Psoas muscle (tissue), 8 donors: ENCODE data around the gene DET1. TPM values are rescaled to one million over a fixed set of nuclear protein-coding genes. Genes with fewer than 3 reads are reported as not detected.

Experiments used
- ATAC-seq, 4 donors: fragments of 200-7000 bp; cut with Tn5 transposase; one replicate each; pipeline ENCODE4 v1.9.1; 2020; ENCODE audit warnings: moderate library complexity in 3 of 4, mild to moderate bottlenecking in 2 of 4
- DNase-seq, 2 donors: peaks; one replicate each; pipeline ENCODE4 v3.0.0-alpha.2; 2020
- H3K27ac ChIP-seq: fragments of 200-600 bp; one replicate; pipeline ENCODE4 v1.8.0; 2022
- H3K27me3 ChIP-seq, 3 donors: fragments of 200-600 bp in 1 of 3; one replicate each; pipeline versions ENCODE4 v1.6.1 to v1.8.0; 2013 to 2022; ENCODE audit warnings: low read length in 2 of 3, mild to moderate bottlenecking in 2 of 3, moderate library complexity in 1 of 3; ENCODE audit not compliant: insufficient read depth in 3 of 3
- H3K36me3 ChIP-seq, 2 donors: fragments of 200-600 bp in 1 of 2; one replicate each; pipeline versions ENCODE4 v1.6.1 to v1.8.0; 2013 to 2022; ENCODE audit warnings: low read depth in 1 of 2, mild to moderate bottlenecking in 1 of 2, moderate library complexity in 1 of 2; ENCODE audit not compliant: insufficient read depth in 1 of 2
- H3K4me1 ChIP-seq: fragments of 200-600 bp; one replicate; pipeline ENCODE4 v1.8.0; 2022
- H3K4me3 ChIP-seq: fragments of 200-600 bp; one replicate; pipeline ENCODE4 v1.8.0; 2022; ENCODE audit warnings: mild to moderate bottlenecking
- H3K9me3 ChIP-seq: fragments of 200-600 bp; one replicate; pipeline ENCODE4 v1.8.0; 2022
- CTCF ChIP-seq: fragments of 200-600 bp; IDR thresholded peaks from one replicate; pipeline ENCODE4 v1.8.0; 2022; ENCODE audit warnings: antibody characterized with exemption
- WGBS, 3 donors: extraction: QIAGEN DNeasy Blood & Tissue Kit; methylation state at CpG; one replicate each; pipeline versions ENCODE4 v1.1.6 to v1.1.7; 2013; 5-methylcytosine and 5-hydroxymethylcytosine counted together
- intact Hi-C, 2 donors: fragments of 100-400 bp; cut with DNase I; formaldehyde crosslinking; loops; one replicate each; pipeline versions ENCODE4 v1.11.0 to v1.14.2; 2022
- polyA plus RNA-seq, 3 donors: library from polyadenylated mRNA; stranded (reverse); fragments of 200-250 nt; gene quantifications; one replicate each; pipeline ENCODE4 v1.2.3, GENCODE V29; 2013
- total RNA-seq, 4 donors: library from RNA; stranded (reverse); fragmentation: NEBNext Ultra II Directional in 2 of 4; extraction: Animal tissue kit (Norgen Biotek cat#: 25700) in 2 of 4; gene quantifications; one replicate each; pipeline versions ENCODE4 v1.2.1 to v1.2.4, GENCODE V29; 2021 to 2023
- donor health status: healthy with polysubstance abuse.
- donor health status: DM: no; HTN: no; CAD: no; lungs with moderate emphysema.
- donor health status: Bipolar disorder and iron deficiency.
- donor health status: healthy.
- donor health status: DM: yes; HTN: yes; CAD: no.
- donor health status: DM: no; HTN: no; CAD: no.
- donor health status: DM: no; HTN: no; CAD: no.
- donor health status: DM: yes; HTN: yes; CAD: no.

DET1 gene
- total and polyA plus RNA-seq, 7 donors: 3.9 to 13.3 (median 7.0) TPM

GRCh38 chr15:88539441-88539840 lies 7.0 kb downstream of the DET1 start:
- Histone ChIP-seq H3K27me3 (no peaks in the 10 kb centered on the region), H3K4me3 (no peak overlapping the region), H3K27ac (no peak overlapping the region), H3K9me3 (no peaks in the 10 kb centered on the region), H3K36me3 (peaks cover 0 to 3% of the 10 kb centered on the region in 2 donors), H3K4me1 (peaks cover 4% of the 10 kb centered on the region)
- ATAC-seq (no peak), DNase-seq (no peak)
- no peak for TF ChIP-seq CTCF
- 61 to 77% (median 70%) methylated on average over 4 of the region's 4 CpGs for WGBS, 3 donors
- intact Hi-C loops: no loop called here

- no peak for TF ChIP-seq CTCF
- 79 to 81% (median 80%) methylated on average over 9 of the region's 9 CpGs for WGBS, 3 donors
- Histone ChIP-seq H3K27me3 (no peaks in the 10 kb centered on the region), H3K36me3 (peaks cover 0 to 3% of the 10 kb centered on the region in 2 donors), H3K4me1 (peaks cover 4% of the 10 kb centered on the region), H3K27ac (no peak overlapping the region), H3K4me3 (no peak overlapping the region), H3K9me3 (no peaks in the 10 kb centered on the region)
- no peak for ATAC-seq
- intact Hi-C loops: no loop called here
- DNase-seq: no peak
Observed at GRCh38 chr15:88538972-88539371, 7.5 kb downstream of the DET1 start.

- no peaks in the 10 kb centered on the region for H3K27me3 ChIP-seq
- no peak for TF ChIP-seq CTCF
- intact Hi-C loops: no loop called here
- WGBS, 3 donors: 71 to 83% (median 81%) methylated on average over 7 of the region's 7 CpGs
- no peak for ATAC-seq
- peaks cover 0 to 3% of the 10 kb centered on the region in 2 donors for H3K36me3 ChIP-seq
- H3K4me1 ChIP-seq: peaks cover 4% of the 10 kb centered on the region
- no peak overlapping the region for H3K27ac ChIP-seq
- H3K4me3 ChIP-seq: no peak overlapping the region
- no peaks in the 10 kb centered on the region for H3K9me3 ChIP-seq
- no peak for DNase-seq
Observed at GRCh38 chr15:88537591-88538317, 8.7 kb downstream of the DET1 start.

- DNase-seq: no peak
- H3K27ac ChIP-seq: no peak overlapping the region
- no peak for TF ChIP-seq CTCF
Observed at GRCh38 chr15:88535607-88536313, 10.7 kb downstream of the DET1 start.

More at GRCh38 chr15:88535607-88536313, 10.7 kb downstream of the DET1 start:
- Histone ChIP-seq H3K4me3 (no peak overlapping the region), H3K9me3 (no peaks in the 10 kb centered on the region), H3K4me1 (no peaks in the 10 kb centered on the region), H3K27me3 (no peaks in the 10 kb centered on the region), H3K36me3 (peaks cover 3 to 8% of the 10 kb centered on the region in 2 donors)
- intact Hi-C loops: no loop called here
- WGBS, 3 donors: 97 to 100% (median 99%) methylated on average over 3 of the region's 3 CpGs
- no peak for ATAC-seq
